Activated effector memory CD4-positive, alpha-beta T cell treated with Interleukin-2 at 50 U/mL for 16 hours (primary cell): Measurements from ENCODE around the gene ZG16B.
A peak's percentile ranks its signal among the peaks of the same experiment; 100 is the strongest.

ENCODE experiments used
- DNase-seq: peaks from one replicate; pipeline ENCODE4 v3.0.0-alpha.2; 2020

ZG16B gene

DNA sequence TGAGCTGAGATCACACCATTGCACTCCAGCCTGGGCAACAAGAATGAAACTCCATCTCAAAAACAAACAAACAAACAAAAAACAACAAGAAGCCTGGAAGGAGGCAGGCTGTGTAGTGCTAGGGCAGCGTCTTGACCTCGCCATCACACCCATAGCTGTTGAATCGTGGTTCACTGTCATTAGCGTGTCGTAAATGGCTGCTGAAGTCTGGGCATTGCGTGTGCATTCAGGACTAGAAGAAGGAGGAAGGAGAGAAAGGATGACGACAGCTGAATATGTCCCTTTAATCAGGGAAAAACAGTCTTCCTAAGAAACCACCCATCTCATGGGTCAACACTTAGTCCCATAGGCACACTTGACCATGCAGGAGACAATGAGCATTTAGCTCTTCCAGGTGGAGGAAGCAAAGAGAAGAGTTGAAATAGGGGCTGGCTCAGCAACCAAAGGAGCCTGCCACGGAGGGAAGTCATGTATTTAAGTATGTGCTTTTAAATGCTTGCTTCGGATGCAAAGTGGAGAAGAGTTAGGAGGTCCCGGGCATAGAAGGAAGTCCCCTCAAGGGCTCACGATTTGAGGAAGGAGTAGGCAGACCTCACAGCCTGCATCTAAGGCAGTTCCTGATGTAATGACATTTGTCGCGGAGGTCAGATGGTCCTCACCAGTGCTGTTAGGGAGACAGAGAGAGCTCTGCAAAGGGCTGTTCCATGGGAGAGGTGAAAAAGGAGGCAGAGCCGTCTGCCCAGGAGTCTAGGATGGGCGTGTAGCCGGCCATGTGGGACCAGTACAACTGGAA, 19.0 kb downstream of the ZG16B start:
- no peak for DNase-seq

- DNase-seq = no peak
Observed at GRCh38 chr16:2852003-2852730, 22.1 kb downstream of the ZG16B start.

GRCh38 chr16:2852731-2853507, 22.8 kb downstream of the ZG16B start:
- DNase-seq = no peak

DNA sequence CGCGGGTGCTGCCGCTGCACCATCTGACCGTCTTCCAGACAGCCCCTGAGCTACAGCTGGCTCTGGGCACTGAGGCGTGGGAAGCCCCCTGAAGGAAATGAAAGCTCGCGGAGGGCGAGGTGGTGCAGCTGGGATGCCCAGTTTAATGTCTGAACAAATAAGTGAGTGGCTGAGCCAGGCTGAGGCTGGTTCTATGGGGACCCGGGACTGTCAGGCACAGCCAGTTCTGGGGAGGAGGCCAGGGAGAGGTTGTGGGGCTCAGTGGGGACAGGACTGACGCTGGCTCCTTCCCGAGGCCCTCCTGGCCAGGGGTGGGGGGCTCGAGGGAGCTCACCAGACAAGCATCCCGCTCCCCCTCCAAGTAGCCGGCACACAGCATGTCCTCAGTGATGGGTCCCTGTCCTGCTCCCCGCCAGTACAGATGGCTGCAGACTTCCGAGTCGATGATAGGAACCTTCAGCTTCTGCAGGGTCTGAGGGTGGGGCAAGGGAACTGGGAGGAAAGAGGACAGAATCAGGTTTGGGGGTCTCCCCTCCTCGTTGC, 23.5 kb downstream of the ZG16B start:
- DNase-seq = no peak

GRCh38 chr16:2854700-2855309, 24.7 kb downstream of the ZG16B start:
- no peak for DNase-seq

DNA sequence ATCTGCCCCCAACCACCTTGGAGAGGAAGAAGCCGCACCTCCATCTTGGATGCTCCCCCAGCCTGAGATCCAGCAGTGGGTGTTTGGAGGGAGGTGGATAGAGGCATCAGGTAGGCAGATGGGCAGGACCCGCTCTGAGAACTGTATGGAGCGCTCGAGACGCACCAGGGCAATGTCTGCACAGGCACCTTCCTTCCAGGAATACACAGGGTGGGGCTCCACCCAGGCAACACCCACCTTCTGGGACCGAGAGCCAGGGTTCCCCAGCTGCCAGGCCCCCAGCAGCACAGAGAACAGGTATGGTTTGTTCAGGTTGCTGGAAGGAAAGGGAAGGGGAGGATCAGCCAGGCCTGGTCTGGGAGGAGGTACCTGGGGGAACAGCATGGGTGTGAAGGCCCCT, 25.4 kb downstream of the ZG16B start:
- DNase-seq = no peak

GRCh38 chr16:2856061-2856670, 26.1 kb downstream of the ZG16B start:
- DNase-seq = no peak

GRCh38 chr16:2856686-2857450, 26.8 kb downstream of the ZG16B start:
- no peak for DNase-seq

- DNase-seq = no peak
Observed at GRCh38 chr16:2857451-2858244, 27.5 kb downstream of the ZG16B start, which contains the start of gene PRSS22. PRSS22 (minus strand) TSS chr16:2858170; CDS start chr16:2858104, 66 bp downstream.

- DNase-seq = no peak
Observed at GRCh38 chr16:2858245-2859025, 28.3 kb downstream of the ZG16B start.

DNA sequence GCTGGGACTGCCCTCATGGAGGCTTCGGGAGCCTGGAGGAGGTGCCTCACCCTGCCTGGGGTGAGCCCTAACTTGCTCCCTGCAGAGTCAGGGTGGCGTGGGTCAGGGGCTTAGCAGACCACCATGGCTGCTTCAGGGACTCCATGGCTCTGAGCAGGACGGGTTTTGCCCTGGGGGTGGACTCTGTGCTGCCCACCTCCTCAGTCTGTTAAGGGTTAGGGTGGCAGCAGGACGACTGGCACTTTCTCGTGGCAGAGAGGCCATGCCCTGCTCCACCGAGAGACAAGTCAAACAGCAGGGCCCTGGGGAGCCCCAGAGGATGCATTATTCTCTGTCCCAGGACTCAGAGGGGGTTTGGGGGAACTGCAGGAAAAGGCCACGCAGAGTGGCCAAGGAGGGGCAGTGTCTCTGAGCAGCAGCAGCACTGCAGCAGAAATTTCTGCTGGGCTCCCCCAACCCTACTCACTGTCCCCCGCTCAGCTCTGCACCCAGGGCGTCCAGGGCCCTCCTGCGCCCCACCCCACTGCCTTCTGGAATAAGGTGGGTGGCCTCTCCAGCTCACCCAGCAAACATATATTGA, 29.7 kb downstream of the ZG16B start:
- no peak for DNase-seq

GRCh38 chr16:2860826-2861567, 30.9 kb downstream of the ZG16B start:
- DNase-seq = no peak

DNA sequence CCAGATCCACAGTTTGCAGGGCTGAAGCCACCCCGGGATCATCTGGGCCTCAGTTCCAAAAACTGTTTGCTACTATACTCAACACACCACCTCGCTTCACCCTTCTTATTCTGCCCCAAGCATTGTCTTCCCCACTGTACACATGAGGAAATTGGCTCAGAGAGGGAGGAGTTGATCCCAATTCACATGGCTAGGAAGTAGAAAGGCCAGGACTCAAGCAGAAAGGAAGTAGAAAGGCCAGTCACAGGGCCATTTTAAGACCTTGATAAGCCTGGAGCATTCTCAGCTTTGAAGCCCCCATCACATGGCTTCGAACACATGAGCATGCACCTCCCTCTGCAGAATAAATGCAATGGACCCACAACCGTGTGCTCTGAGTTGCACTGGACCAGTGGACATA, 35.5 kb downstream of the ZG16B start:
- no peak for DNase-seq

- DNase-seq = no peak
Observed at GRCh38 chr16:2866431-2866830, 36.3 kb downstream of the ZG16B start.

DNA sequence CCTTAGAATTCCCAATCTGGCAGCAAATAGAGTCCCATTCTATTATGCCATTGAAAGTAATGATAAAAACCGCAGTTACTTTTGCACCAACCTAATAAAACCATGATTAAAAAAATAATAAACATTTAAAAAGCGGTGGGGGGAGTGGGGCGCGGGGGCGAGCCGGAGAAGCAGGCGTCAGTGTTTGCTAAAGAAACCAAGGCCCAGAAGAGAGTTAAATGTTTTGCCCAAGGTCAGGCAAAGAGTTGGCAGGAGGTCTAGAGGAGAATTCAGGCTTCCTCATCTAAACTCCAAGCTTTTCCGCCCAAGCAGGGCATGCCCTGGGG, 37.5 kb downstream of the ZG16B start:
- DNase-seq = no peak

- peak; percentile 91 for DNase-seq
Observed at GRCh38 chr16:2867987-2868789, 38.1 kb downstream of the ZG16B start.

GRCh38 chr16:2871926-2872325, 41.8 kb downstream of the ZG16B start:
- DNase-seq = no peak
